Measurements from ENCODE around the gene SHANK1.

Gene SHANK1

DNA sequence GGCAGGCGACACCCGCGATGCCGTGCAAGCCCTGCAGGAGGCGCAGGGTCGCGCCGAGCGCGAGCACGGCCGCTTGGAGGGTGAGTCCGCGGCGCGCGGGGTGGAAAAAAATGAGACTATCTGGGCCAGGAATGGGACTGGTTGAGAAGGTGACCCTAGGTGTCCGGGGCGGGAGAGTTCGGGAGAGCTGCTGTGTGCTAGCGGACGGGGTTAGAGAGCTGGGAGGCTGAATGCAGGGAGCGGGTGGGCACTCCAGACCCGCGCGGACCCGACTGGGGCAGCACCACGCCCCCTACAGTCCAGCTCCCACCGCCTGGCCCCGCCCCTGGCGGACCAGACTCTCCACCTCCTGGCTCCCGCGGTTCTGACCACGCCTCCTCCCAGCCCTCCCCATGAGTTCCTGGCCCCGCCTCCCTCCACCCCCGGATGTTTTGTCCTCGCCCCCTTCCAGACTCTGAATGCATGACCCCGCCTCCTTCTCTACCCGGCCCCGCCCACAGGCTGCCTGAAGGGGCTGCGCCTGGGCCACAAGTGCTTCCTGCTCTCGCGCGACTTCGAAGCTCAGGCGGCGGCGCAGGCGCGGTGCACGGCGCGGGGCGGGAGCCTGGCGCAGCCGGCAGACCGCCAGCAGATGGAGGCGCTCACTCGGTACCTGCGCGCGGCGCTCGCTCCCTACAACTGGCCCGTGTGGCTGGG lies 5.1 kb upstream of the SHANK1 start (continued):
- no peak for TF ChIP-seq ZNF266 (tag by site-specific recombination; IDR thresholded peaks at IDR 0.05; ENCODE audit: low read depth)
- no peak for TF ChIP-seq ZFP41 (tag by site-specific recombination; IDR thresholded peaks at IDR 0.05; ENCODE audit: borderline replicate concordance)
- TF ChIP-seq, protein P1, sequence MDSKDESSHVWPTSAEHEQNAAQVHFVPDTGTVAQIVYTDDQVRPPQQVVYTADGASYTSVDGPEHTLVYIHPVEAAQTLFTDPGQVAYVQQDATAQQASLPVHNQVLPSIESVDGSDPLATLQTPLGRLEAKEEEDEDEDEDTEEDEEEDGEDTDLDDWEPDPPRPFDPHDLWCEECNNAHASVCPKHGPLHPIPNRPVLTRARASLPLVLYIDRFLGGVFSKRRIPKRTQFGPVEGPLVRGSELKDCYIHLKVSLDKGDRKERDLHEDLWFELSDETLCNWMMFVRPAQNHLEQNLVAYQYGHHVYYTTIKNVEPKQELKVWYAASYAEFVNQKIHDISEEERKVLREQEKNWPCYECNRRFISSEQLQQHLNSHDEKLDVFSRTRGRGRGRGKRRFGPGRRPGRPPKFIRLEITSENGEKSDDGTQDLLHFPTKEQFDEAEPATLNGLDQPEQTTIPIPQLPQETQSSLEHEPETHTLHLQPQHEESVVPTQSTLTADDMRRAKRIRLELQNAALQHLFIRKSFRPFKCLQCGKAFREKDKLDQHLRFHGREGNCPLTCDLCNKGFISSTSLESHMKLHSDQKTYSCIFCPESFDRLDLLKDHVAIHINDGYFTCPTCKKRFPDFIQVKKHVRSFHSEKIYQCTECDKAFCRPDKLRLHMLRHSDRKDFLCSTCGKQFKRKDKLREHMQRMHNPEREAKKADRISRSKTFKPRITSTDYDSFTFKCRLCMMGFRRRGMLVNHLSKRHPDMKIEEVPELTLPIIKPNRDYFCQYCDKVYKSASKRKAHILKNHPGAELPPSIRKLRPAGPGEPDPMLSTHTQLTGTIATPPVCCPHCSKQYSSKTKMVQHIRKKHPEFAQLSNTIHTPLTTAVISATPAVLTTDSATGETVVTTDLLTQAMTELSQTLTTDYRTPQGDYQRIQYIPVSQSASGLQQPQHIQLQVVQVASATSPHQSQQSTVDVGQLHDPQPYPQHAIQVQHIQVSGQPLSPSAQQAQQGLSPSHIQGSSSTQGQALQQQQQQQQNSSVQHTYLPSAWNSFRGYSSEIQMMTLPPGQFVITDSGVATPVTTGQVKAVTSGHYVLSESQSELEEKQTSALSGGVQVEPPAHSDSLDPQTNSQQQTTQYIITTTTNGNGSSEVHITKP (tag by site-specific recombination; IDR thresholded peaks at IDR 0.05) = peak; percentile 56
- TF ChIP-seq ZBTB21 (tag by site-specific recombination; IDR thresholded peaks at IDR 0.05) = no peak
- TF ChIP-seq, protein P2, sequence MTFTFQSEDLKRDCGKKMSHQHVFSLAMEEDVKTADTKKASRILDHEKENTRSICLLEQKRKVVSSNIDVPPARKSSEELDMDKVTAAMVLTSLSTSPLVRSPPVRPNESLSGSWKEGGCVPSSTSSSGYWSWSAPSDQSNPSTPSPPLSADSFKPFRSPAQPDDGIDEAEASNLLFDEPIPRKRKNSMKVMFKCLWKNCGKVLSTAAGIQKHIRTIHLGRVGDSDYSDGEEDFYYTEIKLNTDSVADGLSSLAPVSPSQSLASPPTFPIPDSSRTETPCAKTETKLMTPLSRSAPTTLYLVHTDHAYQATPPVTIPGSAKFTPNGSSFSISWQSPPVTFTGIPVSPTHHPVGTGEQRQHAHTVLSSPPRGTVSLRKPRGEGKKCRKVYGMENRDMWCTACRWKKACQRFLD (tag by site-specific recombination; IDR thresholded peaks at IDR 0.05) = no peak
- peak; percentile 68; the same call in 1 of the 2 replicates for TF ChIP-seq ZNF792 (tag by site-specific recombination; IDR thresholded peaks at IDR 0.05)
- TF ChIP-seq GLI2 (tag by site-specific recombination; IDR thresholded peaks at IDR 0.05; ENCODE audit: borderline replicate concordance, low read depth) = no peak
- TF ChIP-seq KLF10 (tag by site-specific recombination; IDR thresholded peaks at IDR 0.05) = 0 out of 2 replicates have a peak, but pooled peaks have one; percentile 49
- TF ChIP-seq OSR2 (tag by site-specific recombination; IDR thresholded peaks at IDR 0.05) = no peak
- TF ChIP-seq ZNF529 (tag by site-specific recombination; IDR thresholded peaks at IDR 0.05; ENCODE audit: insufficient replicate concordance) = no peak
- TF ChIP-seq KLF9 (tag by site-specific recombination; IDR thresholded peaks at IDR 0.05; ENCODE audit: low read depth) = peak; percentile 99
- TF ChIP-seq OVOL3 (tag by site-specific recombination; IDR thresholded peaks at IDR 0.05) = no peak
- TF ChIP-seq ZNF837 (tag by site-specific recombination; IDR thresholded peaks at IDR 0.05) = no peak
- TF ChIP-seq ZNF16 (tag by site-specific recombination; IDR thresholded peaks at IDR 0.05; ENCODE audit: low read depth) = no peak
- TF ChIP-seq ZNF423 (tag by site-specific recombination; IDR thresholded peaks at IDR 0.05) = no peak; the same call in 1 of the 2 replicates
- no peak for TF ChIP-seq ZNF354C (tag by site-specific recombination; IDR thresholded peaks at IDR 0.05; ENCODE audit: borderline replicate concordance, low read depth)
- peak; percentile 89 for TF ChIP-seq ZNF785 (tag by site-specific recombination; IDR thresholded peaks at IDR 0.05)
- TF ChIP-seq, protein P3, sequence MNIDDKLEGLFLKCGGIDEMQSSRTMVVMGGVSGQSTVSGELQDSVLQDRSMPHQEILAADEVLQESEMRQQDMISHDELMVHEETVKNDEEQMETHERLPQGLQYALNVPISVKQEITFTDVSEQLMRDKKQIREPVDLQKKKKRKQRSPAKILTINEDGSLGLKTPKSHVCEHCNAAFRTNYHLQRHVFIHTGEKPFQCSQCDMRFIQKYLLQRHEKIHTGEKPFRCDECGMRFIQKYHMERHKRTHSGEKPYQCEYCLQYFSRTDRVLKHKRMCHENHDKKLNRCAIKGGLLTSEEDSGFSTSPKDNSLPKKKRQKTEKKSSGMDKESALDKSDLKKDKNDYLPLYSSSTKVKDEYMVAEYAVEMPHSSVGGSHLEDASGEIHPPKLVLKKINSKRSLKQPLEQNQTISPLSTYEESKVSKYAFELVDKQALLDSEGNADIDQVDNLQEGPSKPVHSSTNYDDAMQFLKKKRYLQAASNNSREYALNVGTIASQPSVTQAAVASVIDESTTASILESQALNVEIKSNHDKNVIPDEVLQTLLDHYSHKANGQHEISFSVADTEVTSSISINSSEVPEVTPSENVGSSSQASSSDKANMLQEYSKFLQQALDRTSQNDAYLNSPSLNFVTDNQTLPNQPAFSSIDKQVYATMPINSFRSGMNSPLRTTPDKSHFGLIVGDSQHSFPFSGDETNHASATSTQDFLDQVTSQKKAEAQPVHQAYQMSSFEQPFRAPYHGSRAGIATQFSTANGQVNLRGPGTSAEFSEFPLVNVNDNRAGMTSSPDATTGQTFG (tag by site-specific recombination; IDR thresholded peaks at IDR 0.05; ENCODE audit: borderline replicate concordance) = no peak
- TF ChIP-seq ZNF121 (tag by site-specific recombination; IDR thresholded peaks at IDR 0.05) = no peak
- TF ChIP-seq, protein P4, sequence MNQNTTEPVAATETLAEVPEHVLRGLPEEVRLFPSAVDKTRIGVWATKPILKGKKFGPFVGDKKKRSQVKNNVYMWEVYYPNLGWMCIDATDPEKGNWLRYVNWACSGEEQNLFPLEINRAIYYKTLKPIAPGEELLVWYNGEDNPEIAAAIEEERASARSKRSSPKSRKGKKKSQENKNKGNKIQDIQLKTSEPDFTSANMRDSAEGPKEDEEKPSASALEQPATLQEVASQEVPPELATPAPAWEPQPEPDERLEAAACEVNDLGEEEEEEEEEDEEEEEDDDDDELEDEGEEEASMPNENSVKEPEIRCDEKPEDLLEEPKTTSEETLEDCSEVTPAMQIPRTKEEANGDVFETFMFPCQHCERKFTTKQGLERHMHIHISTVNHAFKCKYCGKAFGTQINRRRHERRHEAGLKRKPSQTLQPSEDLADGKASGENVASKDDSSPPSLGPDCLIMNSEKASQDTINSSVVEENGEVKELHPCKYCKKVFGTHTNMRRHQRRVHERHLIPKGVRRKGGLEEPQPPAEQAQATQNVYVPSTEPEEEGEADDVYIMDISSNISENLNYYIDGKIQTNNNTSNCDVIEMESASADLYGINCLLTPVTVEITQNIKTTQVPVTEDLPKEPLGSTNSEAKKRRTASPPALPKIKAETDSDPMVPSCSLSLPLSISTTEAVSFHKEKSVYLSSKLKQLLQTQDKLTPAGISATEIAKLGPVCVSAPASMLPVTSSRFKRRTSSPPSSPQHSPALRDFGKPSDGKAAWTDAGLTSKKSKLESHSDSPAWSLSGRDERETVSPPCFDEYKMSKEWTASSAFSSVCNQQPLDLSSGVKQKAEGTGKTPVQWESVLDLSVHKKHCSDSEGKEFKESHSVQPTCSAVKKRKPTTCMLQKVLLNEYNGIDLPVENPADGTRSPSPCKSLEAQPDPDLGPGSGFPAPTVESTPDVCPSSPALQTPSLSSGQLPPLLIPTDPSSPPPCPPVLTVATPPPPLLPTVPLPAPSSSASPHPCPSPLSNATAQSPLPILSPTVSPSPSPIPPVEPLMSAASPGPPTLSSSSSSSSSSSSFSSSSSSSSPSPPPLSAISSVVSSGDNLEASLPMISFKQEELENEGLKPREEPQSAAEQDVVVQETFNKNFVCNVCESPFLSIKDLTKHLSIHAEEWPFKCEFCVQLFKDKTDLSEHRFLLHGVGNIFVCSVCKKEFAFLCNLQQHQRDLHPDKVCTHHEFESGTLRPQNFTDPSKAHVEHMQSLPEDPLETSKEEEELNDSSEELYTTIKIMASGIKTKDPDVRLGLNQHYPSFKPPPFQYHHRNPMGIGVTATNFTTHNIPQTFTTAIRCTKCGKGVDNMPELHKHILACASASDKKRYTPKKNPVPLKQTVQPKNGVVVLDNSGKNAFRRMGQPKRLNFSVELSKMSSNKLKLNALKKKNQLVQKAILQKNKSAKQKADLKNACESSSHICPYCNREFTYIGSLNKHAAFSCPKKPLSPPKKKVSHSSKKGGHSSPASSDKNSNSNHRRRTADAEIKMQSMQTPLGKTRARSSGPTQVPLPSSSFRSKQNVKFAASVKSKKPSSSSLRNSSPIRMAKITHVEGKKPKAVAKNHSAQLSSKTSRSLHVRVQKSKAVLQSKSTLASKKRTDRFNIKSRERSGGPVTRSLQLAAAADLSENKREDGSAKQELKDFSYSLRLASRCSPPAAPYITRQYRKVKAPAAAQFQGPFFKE (tag by site-specific recombination; IDR thresholded peaks at IDR 0.05; ENCODE audit: borderline replicate concordance) = no peak
- TF ChIP-seq ZNF473 (tag by site-specific recombination; IDR thresholded peaks at IDR 0.05) = no peak
- TF ChIP-seq ZNF596 (tag by site-specific recombination; IDR thresholded peaks at IDR 0.05) = no peak
- TF ChIP-seq ZNF24 (tag by site-specific recombination; IDR thresholded peaks at IDR 0.05) = peak; percentile 62; the same call in 1 of the 2 replicates
- TF ChIP-seq, protein P5, sequence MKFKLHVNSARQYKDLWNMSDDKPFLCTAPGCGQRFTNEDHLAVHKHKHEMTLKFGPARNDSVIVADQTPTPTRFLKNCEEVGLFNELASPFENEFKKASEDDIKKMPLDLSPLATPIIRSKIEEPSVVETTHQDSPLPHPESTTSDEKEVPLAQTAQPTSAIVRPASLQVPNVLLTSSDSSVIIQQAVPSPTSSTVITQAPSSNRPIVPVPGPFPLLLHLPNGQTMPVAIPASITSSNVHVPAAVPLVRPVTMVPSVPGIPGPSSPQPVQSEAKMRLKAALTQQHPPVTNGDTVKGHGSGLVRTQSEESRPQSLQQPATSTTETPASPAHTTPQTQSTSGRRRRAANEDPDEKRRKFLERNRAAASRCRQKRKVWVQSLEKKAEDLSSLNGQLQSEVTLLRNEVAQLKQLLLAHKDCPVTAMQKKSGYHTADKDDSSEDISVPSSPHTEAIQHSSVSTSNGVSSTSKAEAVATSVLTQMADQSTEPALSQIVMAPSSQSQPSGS (tag by site-specific recombination; IDR thresholded peaks at IDR 0.05; ENCODE audit: low read depth) = no peak
